Activated CD8-positive, alpha-beta memory T cell treated with anti-CD3 and anti-CD28 coated beads, Interleukin-2, amount 50 U/mL, for 1 hour (primary cell): ENCODE results near the gene JMJD8.
"Not testable (repeated sequence)": the region's sequence is repeated elsewhere in the genome, so short reads cannot be mapped to it uniquely, and the experiment has no call there.

Experiments
- DNase-seq: peaks from one replicate; pipeline ENCODE4 v3.0.0-alpha.2; 2020; ENCODE audit errors: extremely low read depth

JMJD8 gene

DNA sequence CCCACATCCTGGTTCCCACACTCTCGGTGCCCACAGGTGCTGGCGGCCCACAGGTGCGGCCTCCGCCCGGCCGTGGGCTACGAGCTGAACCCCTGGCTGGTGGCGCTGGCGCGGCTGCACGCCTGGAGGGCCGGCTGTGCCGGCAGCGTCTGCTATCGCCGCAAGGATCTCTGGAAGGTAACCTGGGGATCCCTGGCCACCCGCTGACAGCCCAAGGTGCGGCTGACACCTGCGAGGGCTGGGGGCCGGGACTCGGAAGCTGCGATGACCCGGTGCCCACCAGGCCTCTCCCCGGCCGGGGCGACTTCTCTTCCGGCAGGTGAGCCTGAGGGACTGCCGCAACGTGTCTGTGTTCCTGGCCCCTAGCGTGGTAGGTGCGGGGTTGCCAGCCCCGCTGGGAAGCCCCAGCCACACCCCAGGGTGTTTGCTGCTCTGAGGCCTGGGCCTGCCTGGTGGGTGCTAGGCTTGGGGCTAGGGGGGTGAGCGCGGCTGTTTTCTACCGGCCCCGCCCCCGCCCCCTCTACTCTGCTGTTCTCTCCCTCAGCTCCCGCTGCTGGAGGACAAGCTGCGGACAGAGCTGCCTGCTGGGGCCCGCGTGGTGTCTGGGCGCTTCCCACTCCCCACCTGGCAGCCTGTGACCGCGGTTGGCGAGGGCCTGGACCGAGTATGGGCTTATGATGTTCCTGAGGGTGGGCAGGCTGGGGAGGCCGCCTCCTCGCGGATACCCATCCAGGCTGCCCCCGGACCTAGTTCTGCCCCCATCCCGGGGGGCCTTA lies 37.8 kb upstream of the JMJD8 start:
- no peak for DNase-seq

DNA sequence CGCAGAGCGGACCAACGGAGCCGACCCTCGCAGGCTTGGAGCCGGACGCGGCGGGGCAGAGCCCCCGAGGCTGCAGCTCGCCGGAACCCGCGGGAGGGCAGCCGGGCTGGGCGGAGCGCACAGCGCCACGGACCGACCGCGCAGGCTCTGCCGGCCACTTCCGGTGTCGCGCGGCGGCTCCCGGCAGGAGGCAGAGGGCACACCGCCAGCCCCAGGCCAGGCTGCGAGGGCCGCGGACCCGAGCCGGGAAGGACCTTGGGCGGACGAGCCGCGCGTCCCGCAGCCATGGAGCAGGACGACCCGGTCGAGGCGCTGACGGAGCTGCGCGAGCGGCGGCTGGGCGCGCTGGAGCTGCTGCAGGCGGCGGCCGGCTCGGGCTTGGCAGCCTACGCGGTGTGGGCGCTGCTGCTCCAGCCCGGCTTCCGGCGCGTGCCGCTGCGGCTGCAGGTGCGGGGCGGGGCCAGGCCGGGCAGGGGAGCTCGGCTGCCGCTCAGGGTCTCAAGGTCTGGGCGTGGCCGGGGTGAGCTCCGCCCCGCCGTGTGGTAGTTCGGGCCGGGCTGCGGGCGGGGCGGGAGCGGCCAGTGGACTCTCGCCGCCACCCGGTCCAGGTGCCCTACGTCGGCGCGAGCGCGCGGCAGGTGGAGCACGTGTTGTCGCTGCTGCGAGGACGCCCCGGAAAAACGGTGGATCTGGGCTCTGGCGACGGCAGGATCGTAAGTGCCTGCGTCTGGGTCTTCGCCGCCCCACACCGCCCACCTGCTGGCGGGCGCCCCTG lies 37.0 kb upstream of the JMJD8 start, which contains the start of gene ANTKMT:
Gene ANTKMT, plus strand, starts transcription at position 157 of the 775 bp plus-strand sequence. Its CDS starts 129 bp downstream, at position 286.
- no peak for DNase-seq

DNA sequence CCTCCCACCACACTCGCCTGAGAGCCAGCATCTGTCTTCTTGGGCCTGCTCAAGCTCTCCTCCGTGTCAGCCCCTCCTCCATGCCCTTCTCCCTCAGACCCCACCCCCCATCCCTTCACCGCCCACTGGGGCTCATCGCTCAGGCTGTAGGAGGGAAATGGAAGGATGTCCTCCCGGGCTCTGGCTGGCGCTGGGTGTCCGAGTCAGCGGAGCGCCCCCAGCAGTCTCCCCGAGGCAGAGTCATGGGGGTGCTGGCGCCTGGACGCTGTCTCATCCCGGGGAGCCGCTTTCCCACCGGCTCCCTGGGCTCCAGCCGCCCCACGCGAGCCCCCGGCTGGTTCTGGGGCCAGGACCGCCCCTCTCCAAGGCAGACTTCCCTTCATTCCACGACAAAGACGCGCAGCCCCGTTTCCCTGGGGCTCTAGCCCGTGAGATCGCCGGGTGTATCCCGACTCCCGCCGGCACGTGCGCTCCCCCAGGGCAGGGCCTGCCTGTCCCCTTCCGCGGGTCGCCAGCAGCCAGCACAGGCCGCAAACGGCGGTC lies 36.4 kb upstream of the JMJD8 start:
- no peak for DNase-seq

DNA sequence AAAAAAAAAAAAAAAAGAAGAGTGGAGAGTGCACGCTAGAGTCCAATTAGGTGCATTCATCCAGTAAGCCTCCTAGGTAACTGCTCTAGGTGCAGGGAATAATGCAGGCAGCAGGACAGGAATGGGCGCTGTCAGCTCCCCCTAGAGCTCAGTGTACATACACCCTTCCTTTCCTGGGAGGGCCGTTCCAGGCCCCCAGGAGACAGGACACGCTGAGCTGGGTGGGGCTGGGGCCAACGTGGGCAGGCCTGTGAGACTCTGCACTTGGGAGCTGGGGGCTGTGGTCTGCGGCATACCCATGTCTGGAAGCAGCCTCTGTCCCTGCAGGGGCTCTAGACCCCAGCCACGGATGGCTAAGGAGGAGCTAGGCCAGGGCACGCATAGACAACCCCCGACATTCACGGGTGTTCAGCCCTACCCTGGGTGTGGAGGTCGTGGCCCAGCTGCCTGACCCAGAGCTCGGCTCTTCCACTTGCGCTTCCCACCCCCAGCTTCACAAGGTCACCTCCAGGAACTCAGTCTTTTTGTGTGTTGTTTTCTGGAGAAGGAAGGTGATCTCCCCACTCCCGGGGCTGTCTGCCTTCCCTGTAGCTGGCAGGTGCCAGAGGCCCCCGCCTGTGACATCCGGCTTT lies 35.8 kb upstream of the JMJD8 start:
- DNase-seq = no peak

DNA sequence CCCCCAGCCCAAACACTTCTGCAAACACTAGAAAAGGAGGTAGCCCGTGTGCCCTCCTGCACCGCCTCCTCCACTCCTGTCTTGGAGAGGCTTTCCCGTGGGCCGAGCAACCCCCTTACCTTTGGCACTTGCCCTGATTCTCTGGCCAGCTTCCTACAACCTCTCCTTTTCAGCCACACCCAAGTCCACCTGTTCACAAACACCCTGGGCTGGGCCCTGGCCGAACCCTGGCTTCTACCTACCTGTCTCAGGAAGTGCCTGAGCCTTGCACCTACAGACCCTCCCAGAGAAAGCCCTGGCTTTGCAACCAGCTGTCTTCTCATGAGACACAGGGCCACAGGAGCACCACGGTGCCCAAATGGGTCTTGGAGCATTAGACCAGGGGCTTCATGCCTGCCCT lies 34.8 kb upstream of the JMJD8 start:
- DNase-seq = no peak

DNA sequence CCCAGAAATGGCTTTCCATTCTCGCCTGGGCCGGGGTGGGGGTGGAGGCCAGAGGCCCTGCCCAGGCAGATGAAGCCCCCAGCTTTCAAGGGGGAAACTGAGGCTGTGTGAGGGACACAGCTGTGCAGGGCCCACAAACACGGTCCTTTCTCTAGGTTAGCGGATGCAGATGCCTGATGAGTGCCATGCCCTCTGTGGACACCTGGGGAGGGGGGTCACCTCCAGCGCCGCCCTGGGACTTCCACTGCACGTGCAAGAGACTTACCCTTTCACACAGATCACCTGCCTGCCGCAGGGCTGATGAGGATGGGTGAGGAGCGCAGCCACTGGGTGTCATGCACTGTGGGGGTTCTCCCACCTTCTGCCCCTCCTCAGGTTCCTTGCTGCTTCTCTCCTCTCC lies 34.3 kb upstream of the JMJD8 start:
- no peak for DNase-seq

DNA sequence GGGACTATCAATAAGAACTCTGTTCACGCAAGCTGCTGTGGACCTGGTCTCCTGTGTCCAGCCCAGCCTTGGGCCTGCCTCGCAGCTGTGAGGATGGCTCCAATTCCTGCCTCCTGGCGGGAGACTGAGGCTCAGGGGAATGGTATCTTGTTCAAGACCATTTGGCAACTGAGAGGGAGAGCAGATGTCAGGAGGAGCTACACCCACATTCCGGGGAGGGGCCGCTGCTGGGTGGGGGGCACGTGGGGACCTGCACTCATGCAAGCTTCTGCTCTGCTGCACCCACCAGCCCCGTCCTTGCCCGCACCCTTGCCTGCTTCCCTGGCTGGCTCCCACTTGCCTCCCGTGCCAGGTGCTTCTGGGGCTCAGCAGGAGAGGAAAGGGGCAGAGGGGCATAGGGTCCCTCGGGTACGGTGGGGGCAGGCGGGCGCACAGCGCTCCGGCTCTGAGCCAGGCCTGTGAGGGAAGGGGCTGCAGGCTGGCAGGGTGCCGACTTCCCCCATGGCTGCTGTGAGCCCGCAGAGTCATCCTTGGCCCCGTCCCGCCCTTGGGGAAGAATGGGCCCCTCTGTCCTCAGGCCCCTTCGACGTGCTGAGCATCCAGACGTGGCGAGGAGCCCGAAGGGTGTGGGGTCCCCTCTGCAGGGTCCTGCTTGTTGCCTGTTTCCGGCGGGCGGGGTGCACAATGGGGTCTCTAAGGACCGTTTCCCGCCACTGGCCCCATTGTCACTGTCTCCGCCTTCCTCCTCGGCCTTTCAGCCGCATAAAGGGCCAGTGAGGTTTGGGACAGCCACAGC lies 33.5 kb upstream of the JMJD8 start:
- no peak for DNase-seq

DNA sequence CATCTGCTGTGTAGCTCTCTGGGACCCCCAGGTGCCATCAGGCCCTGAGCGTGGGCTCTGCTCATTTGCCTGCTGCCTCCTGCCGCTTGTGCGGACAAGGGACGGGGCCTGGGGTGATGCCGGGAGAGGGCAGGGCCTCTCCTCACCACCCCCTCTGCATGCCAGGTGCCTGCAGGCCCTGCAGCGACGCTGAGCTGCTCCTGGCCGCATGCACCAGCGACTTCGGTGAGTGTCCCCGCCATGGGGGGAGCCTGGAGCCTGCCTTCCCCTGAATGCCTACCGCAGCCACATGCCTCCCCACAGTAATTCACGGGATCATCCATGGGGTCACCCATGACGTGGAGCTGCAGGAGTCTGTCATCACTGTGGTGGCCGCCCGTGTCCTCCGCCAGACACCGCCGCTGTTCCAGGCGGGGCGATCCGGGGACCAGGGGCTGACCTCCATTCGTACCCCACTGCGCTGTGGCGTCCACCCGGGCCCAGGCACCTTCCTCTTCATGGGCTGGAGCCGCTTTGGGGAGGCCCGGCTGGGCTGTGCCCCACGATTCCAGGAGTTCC lies 32.7 kb upstream of the JMJD8 start:
- DNase-seq = no peak

DNA sequence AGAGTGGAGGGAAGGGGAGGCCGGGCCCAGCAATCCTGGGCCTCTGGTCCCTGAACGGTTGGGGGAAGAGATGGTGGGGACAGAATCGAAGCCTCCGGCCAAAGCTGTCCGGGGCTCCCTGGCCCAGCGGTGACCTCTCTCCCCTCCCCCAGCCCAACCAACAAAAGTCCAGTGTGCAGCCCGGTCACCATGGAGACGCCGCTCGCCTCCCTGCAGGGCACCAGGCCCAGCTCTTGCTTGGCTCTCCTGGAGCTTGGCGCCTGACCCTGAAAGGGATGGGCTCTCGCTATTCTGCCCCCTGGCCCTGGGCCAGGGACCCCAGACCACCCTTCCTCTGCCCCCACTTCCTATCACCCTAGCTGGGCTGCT lies 32.0 kb upstream of the JMJD8 start:
- no peak for DNase-seq

DNA sequence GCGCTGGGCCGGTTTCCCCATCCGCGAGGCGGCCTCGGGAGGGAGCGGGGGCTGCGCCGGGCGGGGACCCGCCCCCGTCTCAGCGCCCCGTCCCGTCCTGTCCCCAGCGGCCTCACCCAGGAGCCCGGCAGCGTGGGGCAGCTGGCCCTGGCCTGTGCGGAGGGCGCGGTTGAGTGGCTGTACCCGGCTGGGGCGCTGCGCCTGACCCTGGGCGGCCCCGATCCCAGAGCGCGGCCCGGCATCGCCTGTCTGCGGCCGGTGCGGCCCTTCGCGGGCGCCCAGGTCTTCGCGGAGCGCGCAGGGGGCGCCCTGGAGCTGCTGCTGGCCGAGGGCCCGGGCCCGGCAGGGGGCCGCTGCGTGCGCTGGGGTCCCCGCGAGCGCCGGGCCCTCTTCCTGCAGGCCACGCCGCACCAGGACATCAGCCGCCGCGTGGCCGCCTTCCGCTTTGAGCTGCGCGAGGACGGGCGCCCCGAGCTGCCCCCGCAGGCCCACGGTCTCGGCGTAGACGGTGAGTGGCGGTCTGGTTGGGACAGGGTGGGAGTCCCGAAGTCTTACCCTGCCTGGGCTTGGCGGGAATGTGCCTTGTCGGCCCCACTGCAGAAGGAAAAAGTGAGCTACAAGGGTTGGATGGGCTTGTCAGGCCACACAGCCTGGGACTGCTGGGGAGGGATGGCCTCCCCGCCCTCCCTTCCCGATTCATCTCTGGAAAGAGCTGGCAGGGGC lies 31.5 kb upstream of the JMJD8 start:
- DNase-seq = no peak

DNA sequence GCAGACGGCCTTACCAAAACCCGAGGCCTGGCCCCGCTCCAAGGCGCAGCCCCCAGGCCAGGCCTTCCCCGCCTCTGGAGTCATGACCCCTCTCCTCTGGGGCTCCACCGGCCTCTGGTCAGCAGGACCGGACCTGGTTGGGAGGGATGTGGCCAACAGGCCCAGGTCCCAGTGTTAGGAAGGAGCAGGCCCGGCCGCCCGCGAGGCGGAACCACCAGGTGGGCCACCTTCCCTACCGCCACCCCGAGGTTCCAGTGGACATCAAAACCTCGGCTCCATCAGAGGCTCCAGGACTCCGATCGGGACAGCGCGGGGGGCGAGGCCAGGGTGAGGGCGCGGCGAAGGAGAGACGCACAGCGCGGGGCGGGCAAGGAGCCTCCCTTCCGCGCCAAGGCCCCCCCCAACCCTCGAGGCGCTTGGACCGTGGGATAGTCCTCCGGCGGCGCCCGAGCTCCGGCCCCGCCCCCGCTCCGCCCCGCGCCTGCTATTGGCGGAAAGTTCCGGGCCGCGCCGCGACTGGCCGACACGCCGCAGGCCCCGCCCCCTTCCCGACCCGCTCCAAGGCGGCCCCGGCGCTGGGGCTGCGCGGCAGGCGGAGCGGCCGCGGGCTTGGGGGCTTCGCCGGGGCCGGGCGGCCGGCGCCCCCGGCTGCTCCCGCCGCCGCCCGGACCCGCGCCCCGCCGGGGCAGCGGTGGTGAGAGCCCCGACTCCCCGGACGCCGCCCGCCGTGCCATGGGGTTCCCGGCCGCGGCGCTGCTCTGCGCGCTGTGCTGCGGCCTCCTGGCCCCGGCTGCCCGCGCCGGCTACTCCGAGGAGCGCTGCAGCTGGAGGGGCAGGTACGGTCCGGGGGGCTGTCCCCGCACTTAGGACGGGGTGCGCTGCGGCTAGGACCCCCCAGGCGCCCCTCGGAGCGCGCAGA lies 30.7 kb upstream of the JMJD8 start, which contains the start of gene METRN:
Gene METRN, plus strand, starts transcription at position 561 of the 919 bp plus-strand sequence. Its CDS starts 172 bp downstream, at position 733.
- peak; percentile 65 for DNase-seq

DNA sequence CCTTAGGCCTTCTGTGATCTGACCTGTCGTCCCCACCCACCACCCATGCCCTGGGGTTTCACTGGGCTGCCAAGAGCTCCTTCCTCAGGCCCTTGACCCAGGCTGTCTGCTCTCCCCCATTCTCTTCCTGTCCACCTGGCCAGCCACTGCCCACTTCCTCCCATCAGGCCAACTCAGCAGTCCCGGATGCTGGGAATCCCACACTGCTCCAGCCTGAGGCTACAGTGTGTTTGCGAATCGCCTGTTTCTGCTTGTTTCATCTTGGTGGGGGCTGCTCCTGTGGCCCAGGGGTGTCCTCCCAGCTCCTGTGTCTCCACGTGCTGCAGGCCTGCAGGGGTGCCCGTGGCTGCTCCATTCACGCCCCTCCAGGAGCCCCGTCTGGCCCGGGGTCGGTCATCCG lies 29.9 kb upstream of the JMJD8 start:
- no peak for DNase-seq

DNA sequence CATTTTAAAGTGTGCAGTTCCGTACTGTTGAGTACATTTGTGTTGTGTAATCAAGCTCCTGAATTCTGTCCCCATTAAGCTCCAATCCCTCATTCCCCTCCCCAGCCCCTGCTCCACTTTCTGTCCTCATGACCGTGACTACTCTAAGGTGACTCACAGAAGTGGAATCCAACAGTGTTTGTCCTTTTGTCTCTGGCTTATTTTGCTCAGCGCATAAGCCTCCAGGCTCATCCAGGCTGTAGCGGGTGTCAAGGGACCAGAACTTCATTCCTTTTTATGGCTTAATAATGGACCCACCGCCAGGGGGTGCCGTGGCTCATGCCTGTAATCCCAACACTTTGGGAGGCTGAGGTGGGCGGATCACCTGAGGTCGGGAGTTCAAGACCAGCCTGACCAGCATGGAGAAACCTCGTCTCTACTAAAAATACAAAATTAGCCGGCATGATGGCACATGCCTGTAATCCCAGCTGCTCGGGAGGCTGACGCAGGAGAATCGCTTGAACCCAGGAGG lies 28.7 kb upstream of the JMJD8 start:
- not testable (repeated sequence) for DNase-seq

DNA sequence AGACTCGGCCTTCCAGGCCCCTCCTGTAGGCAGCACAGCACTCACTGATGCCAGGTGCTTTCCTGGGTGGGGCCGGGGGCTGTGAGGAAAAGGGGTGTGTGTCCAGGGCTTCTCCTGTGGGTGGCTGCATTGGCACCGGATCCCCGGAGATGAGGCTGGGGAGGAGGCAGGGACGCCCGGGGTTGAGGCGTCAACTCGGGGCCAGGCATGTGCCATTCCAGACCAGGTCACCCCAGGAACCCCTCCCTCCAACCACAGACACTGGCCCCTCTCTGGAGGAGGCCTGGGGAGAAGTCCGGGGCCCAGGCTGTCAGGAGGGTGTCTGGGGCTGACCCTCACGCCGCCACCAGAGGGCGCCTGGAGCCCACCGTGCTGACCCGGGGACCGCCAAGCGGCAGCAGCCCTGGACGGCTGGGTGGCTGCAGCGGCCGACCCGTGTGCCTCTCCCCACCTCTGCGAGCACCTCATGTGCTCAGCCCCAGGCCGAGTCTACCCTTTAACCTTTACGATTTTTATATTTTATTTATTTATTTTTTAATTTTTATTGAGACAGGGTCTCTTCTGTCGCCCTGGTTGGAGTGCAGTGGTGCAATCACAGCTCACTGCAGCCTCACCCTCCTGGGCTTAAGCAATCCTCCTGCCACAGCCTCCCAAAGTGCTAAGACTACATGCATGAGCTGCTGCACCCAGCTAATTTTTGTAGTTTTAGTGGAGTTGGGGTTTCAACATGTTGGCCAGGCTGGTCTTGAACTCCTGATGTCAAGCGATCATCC lies 27.6 kb upstream of the JMJD8 start:
- DNase-seq = no peak

DNA sequence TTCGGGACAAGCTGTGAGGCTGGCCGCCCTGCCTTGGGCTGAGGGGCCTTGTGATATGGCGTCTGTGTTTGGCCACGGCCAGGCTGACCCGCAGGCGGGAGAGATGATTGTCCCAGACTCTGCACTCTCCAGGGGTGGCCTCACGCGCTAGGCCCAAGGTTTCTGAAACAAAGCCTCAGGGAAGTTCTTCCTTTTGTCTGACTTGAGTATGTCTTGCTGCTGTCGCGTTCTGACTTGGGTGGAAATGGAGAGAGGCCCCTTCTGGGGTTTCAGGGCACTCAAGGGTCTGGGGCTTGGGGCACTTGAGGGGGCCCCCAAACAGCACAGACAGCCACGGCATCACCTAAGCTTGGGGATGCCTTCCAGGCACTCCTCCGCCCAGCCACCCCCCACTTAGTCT lies 26.9 kb upstream of the JMJD8 start:
- DNase-seq = no peak

DNA sequence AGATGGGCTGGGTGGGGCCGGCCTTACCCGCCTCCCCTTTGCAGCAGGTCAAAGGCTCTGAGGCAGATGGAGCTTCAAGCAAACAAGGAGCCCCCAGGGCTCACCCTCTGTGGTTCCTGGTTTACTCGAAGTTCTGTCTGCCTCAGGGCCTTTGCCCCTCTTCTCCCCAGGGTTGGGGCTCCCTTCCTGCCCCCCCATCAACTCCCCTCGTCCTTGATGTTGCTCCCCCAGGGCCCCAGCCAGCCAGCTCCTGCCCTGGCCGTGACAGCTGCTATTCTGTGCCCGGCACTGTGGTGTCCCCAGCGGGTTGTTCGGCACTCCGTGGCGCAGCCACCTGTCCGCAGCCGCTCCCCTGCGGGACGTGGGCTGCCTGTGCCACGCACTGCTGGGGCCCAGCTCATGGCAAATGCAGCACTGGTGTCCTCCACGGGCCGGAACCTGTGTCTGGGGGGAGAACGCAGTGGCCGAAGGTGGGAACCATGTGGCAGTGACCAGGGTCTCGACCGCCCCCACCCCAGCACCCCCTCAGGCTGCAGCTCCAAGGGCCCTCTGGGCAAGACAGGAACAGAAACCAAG lies 26.5 kb upstream of the JMJD8 start:
- DNase-seq = no peak

DNA sequence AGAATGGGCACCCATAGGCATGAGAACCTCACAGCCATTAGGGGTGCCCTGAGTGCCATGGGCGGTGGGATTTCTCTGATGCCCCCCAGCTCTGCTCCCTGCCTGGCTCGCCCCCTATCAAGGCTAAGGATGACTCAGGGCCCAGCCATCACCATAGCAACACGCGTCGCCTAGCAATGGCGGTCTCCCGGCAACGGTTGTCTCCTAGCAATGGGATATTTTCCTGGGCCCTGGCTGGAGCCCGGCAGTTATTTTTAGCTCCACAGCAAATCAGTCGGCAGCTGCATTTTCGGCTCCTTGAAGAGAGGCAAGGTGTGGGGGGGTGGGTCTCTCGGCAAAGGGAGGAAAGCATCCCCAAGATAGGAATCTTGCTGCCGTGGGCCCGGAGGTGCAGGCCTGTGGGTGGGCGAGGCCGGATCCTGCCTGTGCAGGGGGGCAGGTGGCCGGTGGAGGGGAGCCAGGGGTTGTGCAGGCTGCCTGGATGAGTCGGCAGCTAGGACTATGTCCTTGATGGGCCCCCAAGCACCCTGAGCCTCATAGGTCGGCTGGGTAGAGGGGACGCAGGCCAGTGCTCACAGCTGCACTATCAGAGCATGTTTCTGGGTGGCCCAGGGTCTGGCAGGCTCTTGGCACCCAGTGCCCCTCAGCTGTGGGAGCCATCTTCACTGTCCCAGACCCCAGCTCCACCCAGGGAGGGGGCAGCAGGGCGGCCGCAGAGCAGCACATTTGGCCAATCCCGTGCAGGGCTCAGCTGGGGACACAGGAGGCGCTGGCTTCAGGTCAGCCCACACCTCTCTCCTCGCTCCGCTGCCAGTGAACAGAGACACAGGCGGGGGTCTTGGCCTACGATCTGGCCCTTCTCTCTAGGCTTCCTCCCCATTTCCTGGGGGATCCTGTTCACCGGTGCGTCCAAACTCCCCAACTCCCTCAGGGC lies 25.7 kb upstream of the JMJD8 start:
- DNase-seq = no peak
